ENCODE results near the gene PTGER3.
"Not testable (repeated sequence)": the region's sequence is repeated elsewhere in the genome, so short reads cannot be mapped to it uniquely, and the experiment has no call there.

The PTGER3 gene

DNA sequence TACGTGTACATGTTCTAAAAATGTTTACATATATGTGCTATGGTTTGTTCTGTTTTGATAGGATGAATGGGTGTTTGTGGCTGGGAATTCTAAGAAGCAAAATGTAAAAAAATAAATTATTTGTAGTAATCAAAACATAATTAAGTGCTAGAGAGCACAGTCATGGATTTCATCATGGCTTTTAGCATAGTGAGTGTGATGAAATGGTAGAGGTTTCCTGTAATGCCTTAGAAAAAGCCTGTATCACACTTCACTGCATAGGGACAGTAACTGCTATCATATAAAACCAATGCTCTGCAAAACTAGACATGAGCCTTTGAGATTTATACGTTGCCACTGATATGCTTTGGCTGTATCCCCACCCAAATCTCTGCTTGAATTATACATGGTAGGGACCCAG is 99.8 kb downstream of the PTGER3 start:
- no peak for DNase-seq (ENCODE audit: low spot score)

DNA sequence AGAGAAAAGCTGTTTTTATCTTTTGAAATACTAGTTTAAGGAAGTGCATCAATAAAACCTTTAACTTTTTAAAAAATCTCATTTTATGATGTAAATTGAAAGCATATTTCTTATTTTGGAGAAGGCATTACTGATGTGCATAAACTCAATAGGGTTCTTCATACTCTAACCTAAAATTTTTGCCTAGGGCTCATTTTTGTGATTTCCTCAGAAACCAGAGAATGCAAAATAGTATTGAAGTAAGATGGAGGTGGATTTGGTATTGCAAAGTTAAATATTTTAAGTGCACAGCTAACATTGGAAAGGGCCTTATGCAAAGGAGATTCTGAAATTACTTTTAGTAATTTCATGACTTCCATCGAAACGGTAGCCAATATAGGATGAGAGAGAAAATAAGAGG is 101.9 kb downstream of the PTGER3 start:
- DNase-seq (ENCODE audit: low spot score): no peak

DNA sequence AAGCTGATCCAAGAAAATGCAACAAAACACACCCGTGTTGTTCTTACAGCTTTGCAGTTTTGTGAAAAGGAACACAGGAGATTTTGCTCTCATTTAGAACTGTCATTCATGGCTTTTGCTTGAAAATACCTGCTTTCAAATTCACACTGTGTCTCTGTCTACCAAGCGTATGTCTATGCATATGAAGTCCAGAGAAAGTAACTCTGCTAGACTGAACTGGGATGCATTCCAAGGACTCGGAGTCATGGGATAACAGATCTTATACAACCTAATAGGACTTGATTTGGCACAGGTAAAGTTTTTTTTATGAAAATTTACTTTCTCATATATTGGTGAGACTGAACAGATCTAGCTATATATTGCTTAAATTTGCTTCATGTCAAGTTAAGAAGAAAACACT is 102.4 kb downstream of the PTGER3 start:
- no peak for DNase-seq (ENCODE audit: low spot score)

DNA sequence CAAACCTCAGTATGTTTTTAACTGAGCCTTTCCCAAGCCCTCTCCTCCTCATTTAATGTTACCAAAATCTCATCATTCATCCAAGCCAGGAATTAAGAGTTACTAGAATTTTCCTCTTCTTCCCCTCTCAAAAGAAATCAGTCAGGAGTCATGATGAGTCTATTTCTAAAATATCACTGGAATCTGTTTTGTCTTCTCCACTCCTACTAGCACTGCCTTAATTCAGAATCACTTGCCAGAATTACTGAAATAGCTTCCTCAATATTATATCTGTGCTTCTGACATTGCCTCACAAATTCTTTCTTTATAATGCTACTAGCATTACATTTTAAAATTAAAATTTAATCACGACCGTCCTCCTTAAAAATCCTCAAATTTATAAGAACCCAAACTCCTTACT is 106.1 kb downstream of the PTGER3 start:
- no peak for DNase-seq (ENCODE audit: low spot score)

DNA sequence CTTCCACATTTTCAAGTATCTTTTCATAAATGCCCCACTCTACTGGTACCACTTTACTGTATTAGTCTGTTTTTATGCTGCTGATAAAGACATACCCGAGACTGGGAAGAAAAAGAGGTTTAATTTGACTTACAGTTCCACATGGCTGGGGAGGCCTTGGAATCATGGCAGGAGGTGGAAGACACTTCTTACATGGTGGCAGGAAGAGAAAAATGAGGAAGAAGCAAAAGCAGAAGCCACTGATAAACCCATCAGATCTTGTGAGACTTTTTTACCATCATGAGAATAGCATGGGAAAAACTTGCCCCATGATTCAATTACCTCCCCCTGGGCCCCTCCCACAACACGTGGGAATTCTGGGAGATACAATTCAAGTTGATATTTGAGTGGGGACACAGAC is 107.2 kb downstream of the PTGER3 start:
- DNase-seq (ENCODE audit: low spot score): not testable (repeated sequence)

DNA sequence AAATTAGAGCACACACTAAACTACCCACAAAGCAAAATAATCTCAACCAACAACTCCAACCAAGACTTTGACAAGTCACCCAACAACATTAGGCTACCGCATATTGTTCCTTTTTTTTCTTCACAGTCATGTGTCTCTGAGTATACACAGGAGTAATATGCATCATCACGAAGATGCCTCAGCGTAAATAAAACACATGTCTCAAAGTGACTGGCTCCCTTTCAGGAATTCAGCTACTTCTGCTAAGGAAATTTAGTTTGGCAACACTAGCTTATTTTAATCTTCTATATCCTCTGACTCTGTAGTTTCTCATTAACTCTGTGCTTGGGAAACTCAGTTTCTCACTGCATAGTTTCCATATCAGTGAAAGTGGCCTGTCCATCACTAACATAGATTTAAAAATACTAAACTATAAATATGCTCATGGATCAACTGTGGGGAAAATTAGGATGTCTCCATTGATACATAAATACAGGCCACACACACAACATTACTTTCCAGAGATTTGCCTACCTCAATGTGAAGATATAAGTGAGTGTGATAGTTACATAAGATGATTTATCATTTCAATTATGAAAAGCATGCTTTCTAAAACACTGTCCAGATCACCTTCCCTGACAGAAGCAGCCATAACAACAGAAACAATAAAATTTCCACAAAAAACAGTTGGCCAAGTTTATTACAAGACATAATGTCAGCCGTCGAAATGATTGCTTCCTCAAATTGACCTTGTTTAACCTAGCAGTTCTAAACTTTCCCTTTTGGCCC is 113.2 kb downstream of the PTGER3 start:
- no peak for DNase-seq (ENCODE audit: low spot score)

DNA sequence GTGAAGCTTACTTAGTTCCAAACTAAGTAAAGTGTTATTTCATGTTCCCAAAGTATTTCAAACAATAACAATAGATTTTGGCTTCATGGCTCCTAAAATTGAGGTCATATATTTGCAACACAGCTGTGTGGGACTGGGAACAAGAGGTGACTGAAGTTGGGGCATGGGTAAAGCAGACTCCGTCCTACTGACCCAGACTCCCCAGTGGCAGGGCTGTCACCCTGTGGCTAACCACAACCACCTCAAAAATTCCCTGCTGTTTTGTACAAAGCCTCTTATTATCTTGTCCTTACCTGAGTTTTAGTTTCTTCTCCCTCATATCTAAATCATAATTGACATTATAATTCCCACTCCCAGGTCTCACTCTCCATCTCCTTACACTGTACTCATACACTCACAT is 117.6 kb downstream of the PTGER3 start:
- no peak for DNase-seq (ENCODE audit: low spot score)

DNA sequence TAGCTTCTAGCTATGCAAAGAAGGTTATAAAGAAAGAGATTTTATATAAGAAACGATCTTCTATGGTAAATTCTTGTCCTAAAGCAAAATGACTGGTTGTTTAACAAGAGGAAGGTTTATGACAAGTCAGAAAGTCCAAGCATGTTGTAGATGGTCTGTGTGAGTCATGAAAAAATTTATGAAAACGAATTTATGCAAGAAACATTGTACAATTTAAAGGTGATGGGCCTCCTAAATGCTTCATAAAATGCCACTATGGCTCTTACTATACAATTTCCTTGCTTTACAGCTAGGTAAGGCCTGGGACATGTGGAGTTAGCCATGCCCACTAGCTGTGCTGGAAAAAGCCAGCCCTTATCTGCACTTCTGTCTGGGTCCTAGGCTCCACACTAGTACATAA is 125.4 kb downstream of the PTGER3 start:
- DNase-seq (ENCODE audit: low spot score): no peak
